Activated naive CD4-positive, alpha-beta T cell treated with anti-CD3 and anti-CD28 coated beads for 36 hours (primary cell): ENCODE measurements around the gene MESD. TPM values are rescaled to one million over a fixed set of nuclear protein-coding genes. Genes with fewer than 3 reads are reported as not detected.
"Not testable (repeated sequence)": the region's sequence is repeated elsewhere in the genome, so short reads cannot be mapped to it uniquely, and the experiment has no call there.

Source experiments
- CTCF ChIA-PET: fragments of 350-600 bp; sonication (Branson Sonifier 250); formaldehyde crosslinking; loops from one replicate; lab custom pipeline; 2021; ENCODE audit warnings: antibody characterized with exemption; lab: Charles Lee
- DNase-seq: peaks from one replicate; pipeline ENCODE4 v3.0.0-alpha.2; 2020
- H3K27ac Mint-ChIP-seq: one replicate; pipeline ENCODE4 v1.8.0; 2021; ENCODE audit warnings: mild to moderate bottlenecking, mixed read lengths
- H3K27me3 Mint-ChIP-seq: one replicate; pipeline ENCODE4 v1.8.0; 2021; ENCODE audit warnings: low read depth, mixed read lengths
- H3K36me3 Mint-ChIP-seq: one replicate; pipeline ENCODE4 v1.8.0; 2021; ENCODE audit warnings: low read depth, mixed read lengths
- H3K4me1 Mint-ChIP-seq: one replicate; pipeline ENCODE4 v1.8.0; 2021; ENCODE audit warnings: low read depth, mixed read lengths
- H3K4me3 Mint-ChIP-seq: one replicate; pipeline ENCODE4 v1.8.0; 2021; ENCODE audit warnings: mild to moderate bottlenecking, moderate library complexity, mixed read lengths
- H3K9me3 Mint-ChIP-seq: one replicate; pipeline ENCODE4 v1.8.0; 2021; ENCODE audit warnings: mixed read lengths
- intact Hi-C: fragments of 100-400 bp; cut with micrococcal nuclease; formaldehyde crosslinking; loops from one replicate; pipeline ENCODE4 v1.15.1; 2023
- total RNA-seq, 2 experiments: library from RNA; stranded (reverse); gene quantifications; one replicate each; pipeline ENCODE4 v1.2.3, GENCODE V29; 2021

The MESD gene
- total RNA-seq, 2 experiments from 2014 or later = 12.5 to 15.1 TPM

DNA sequence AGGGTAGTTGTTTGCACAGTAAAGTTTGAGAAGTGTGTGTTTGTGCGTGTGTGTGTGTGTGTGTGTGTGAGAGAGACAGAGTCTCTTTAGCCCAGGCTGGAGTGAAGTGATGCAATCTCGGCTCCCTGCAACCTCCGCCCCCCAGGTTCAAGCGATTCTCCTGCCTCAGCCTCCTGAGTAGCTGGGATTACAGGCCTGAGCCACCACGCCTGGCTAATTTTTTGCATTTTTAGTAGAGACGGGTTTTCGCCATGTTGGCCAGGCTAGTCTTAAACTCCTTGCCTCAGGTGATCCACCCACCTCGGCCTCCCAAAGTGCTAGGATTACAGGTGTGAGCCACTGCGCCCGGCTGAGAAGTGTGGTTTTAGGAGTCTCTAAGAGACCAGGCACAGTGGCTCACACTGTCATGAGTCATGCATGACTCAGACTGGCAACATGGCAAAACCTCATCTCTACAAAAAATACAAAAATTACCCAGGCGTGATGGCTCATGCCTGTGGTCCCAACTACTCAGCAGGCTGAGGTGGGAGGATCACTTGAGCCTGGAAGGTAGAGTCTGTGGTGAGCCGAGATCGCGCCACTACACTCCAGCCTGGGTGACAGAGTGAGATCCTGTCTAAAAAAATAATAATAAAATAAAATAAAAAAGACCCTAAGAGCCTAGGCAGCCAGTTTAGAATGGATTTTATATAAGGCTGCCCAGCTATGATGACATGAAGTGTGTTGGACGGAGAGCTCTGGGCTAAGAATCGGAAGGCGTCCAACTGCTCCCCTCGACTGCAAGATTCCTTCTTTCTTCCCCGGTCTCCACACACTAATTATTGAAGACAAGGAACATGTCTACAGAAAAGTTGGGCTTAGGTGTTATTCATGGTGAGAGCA lies 33.8 kb downstream of the MESD start:
- intact Hi-C loops = loop anchor here (2.0 to 5.0 kb wide), 2 partner anchors 31 to 154 kb away; no protein-coding TSS in a partner anchor
- H3K27me3 Mint-ChIP-seq, H3K9me3 Mint-ChIP-seq, H3K4me3 Mint-ChIP-seq, H3K27ac Mint-ChIP-seq: not testable (repeated sequence)
- DNase-seq = peak; percentile 77
- Mint-ChIP-seq H3K36me3 (peaks cover 33% of the 10 kb centered on the region), H3K4me1 (peaks cover 11% of the 10 kb centered on the region)
- CTCF ChIA-PET = interaction anchor here (0.6 to 2.4 kb wide), 4 partner anchors 13 to 163 kb away, joined by 3 to 7 read pairs (median 4); no protein-coding TSS in a partner anchor

- no peak overlapping the region for H3K4me3 Mint-ChIP-seq
- H3K4me1 Mint-ChIP-seq = peaks cover 11% of the 10 kb centered on the region
- H3K36me3 Mint-ChIP-seq = peaks cover 26% of the 10 kb centered on the region
- H3K9me3 Mint-ChIP-seq = no peaks in the 10 kb centered on the region
- CTCF ChIA-PET = interaction anchor here (1.2 kb wide), 1 partner anchor 16 kb away, joined by 3 read pairs; no protein-coding TSS in a partner anchor
- no peak overlapping the region for H3K27ac Mint-ChIP-seq
- DNase-seq = no peak
- H3K27me3 Mint-ChIP-seq = no peaks in the 10 kb centered on the region
- intact Hi-C loops = no loop called here
These were observed 35.5 kb downstream of the MESD start for GRCh38 chr15:80953953-80954778.

DNA sequence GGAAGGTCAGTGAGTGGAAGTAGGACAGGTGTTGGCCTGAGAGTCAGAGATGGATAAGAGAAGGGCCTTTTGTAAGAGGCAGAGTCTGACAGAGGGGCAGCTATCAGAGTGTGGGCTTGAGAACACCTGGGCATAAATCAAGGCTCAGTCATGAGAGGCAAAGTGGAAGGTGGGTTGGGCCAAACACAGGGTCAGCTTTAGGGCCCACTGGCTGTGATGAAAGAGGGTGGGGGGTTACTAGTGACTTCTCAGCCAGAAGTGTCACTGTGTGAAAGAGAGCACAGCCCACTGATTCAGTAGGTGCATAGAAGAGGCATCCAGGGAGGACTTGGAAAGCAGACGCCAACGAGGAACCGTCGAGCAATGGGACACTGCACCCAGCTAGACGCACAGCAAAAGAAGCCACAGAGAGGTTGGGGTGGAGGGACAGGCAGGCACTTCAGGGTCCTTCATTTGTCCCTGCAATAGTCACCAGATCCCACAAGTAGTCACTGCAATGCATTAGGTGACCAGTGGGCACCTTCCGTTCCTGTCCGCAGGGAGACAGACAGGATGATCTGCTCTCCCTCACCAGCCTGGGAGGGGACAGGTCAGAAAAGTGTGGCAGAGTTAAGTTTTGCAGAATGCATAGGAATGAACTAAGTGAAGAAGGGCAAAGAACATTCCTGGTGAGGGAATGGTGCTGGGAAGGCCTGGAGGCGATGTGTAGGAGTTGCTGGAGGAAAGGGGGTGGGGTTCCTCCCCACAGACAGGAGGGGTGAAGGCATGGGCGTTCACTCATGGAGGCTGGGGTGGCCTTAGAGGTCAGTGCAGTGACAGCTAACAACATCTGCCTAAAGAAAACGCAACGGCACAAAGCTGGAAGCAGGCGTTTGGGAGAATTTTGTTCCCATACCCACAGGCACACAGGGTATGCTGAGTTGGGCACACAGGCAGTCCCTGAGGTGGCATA lies 36.3 kb downstream of the MESD start:
- CTCF ChIA-PET = no interaction called here
- Mint-ChIP-seq H3K4me3 (no peak overlapping the region), H3K4me1 (peaks cover 11% of the 10 kb centered on the region), H3K9me3 (no peaks in the 10 kb centered on the region), H3K27me3 (no peaks in the 10 kb centered on the region), H3K36me3 (peaks cover 18% of the 10 kb centered on the region), H3K27ac (no peak overlapping the region)
- no peak for DNase-seq
- intact Hi-C loops = no loop called here

- Mint-ChIP-seq H3K4me1 (peaks cover 11% of the 10 kb centered on the region), H3K27me3 (no peaks in the 10 kb centered on the region), H3K4me3 (no peak overlapping the region), H3K36me3 (peaks cover 20% of the 10 kb centered on the region), H3K9me3 (no peaks in the 10 kb centered on the region), H3K27ac (no peak overlapping the region)
- CTCF ChIA-PET = interaction anchor here (1.0 kb wide), 1 partner anchor 18 kb away, joined by 3 read pairs; no protein-coding TSS in a partner anchor
- no peak for DNase-seq
- intact Hi-C loops = no loop called here
These were observed 37.7 kb downstream of the MESD start for GRCh38 chr15:80951941-80952340.

DNA sequence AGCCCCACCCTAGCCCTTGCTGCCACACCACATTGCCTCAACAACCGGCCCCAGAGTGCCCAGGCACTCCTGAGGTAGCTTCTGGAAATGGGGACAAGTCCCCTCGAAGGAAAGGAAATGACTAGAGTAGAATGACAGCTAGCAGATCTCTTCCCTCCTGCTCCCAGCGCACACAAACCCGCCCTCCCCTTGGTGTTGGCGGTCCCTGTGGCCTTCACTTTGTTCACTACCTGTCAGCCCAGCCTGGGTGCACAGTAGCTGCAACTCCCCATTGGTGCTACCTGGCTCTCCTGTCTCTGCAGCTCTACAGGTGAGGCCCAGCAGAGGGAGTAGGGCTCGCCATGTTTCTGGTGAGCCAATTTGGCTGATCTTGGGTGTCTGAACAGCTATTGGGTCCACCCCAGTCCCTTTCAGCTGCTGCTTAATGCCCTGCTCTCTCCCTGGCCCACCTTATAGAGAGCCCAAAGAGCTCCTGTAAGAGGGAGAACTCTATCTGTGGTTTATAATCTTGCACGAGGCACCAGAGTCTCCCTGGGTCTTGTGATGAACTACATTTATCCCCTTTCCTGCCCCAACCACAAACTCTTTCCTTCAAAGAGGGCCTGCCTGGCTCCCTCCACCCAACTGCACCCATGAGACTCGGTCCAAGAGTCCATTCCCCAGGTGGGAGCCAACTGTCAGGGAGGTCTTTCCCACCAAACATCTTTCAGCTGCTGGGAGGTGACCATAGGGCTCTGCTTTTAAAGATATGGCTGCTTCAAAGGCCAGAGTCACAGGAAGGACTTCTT lies 39.1 kb downstream of the MESD start:
- intact Hi-C loops = no loop called here

GRCh38 chr15:80949756-80950155 lies 39.9 kb downstream of the MESD start:
- Mint-ChIP-seq H3K27ac (no peak overlapping the region), H3K36me3 (peaks cover 25% of the 10 kb centered on the region), H3K27me3 (no peaks in the 10 kb centered on the region), H3K4me3 (no peak overlapping the region), H3K4me1 (no peaks in the 10 kb centered on the region), H3K9me3 (no peaks in the 10 kb centered on the region)
- DNase-seq = no peak
- CTCF ChIA-PET = no interaction called here
- intact Hi-C loops = no loop called here

More for the DNA sequence above, 39.1 kb downstream of the MESD start:
- no peaks in the 10 kb centered on the region for H3K27me3 Mint-ChIP-seq
- H3K36me3 Mint-ChIP-seq = peaks cover 25% of the 10 kb centered on the region
- no peaks in the 10 kb centered on the region for H3K9me3 Mint-ChIP-seq
- H3K27ac Mint-ChIP-seq = no peak overlapping the region
- no peak overlapping the region for H3K4me3 Mint-ChIP-seq
- no peak for DNase-seq
- H3K4me1 Mint-ChIP-seq = peaks cover 2% of the 10 kb centered on the region
- CTCF ChIA-PET = interaction anchor here (1.0 kb wide), 1 partner anchor 19 kb away, joined by 3 read pairs; no protein-coding TSS in a partner anchor

- Mint-ChIP-seq H3K36me3 (peaks cover 30% of the 10 kb centered on the region), H3K4me1 (no peaks in the 10 kb centered on the region), H3K4me3 (no peak overlapping the region), H3K27me3 (no peaks in the 10 kb centered on the region), H3K9me3 (no peaks in the 10 kb centered on the region), H3K27ac (no peak overlapping the region)
- CTCF ChIA-PET = interaction anchor here (0.6 kb wide), 1 partner anchor 1591 kb away, joined by 3 read pairs; no protein-coding TSS in a partner anchor
- no peak for DNase-seq
- intact Hi-C loops = no loop called here
These were observed 40.8 kb downstream of the MESD start for GRCh38 chr15:80948651-80949292.

DNA sequence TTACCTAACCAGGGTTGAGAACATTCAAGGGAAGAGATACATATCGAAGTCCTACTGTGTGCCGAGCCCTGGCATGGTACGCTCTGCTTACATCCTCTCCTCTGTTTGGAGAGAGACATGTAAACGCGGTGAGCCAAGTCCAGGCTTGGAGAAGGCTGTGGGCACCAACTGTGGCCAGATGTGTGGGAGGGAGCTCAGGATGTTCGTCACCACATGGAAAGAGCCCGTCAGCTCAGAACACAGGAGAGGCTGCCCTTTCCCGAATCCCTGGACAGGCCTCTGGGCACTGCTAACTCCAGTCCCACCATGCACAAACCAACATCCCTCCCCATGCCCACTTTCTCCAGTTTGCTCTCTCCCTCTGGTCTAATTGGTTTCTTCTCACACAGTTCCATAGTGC lies 43.0 kb downstream of the MESD start:
- intact Hi-C loops = no loop called here
- Mint-ChIP-seq H3K9me3 (no peaks in the 10 kb centered on the region), H3K27me3 (no peaks in the 10 kb centered on the region), H3K4me3 (no peak overlapping the region), H3K36me3 (peaks cover 32% of the 10 kb centered on the region), H3K27ac (no peak overlapping the region), H3K4me1 (no peaks in the 10 kb centered on the region)
- DNase-seq = no peak
- CTCF ChIA-PET = no interaction called here

- H3K27ac Mint-ChIP-seq = no peak overlapping the region
- intact Hi-C loops = no loop called here
- no peaks in the 10 kb centered on the region for H3K27me3 Mint-ChIP-seq
These were observed 44.0 kb downstream of the MESD start for GRCh38 chr15:80945605-80946004.

DNA sequence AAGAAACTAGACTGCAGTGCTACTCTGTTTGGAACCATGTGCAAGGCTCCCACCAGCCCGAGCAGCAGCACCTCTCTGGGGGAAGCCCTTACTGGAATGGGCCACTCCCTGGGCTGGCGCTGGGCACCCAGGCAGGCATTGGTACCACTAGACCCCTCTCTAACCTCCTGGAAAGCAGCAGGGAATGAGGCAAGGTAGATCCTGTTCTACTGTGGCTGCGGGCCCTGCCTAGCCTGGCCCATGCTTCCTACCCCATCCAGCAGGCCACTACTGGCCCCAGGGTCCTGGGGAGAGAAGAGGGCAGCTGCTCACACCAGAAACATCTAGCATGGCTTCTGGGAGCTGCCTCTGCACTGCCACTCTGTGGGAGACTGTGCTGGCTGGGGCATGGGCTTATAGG lies 44.8 kb downstream of the MESD start:
- Mint-ChIP-seq H3K27me3 (no peaks in the 10 kb centered on the region), H3K36me3 (peaks cover 35% of the 10 kb centered on the region), H3K27ac (no peak overlapping the region), H3K4me3 (no peak overlapping the region), H3K4me1 (no peaks in the 10 kb centered on the region), H3K9me3 (no peaks in the 10 kb centered on the region)
- CTCF ChIA-PET = no interaction called here
- intact Hi-C loops = no loop called here
- DNase-seq = no peak

More at GRCh38 chr15:80945605-80946004, 44.0 kb downstream of the MESD start:
- no peak for DNase-seq
- CTCF ChIA-PET = no interaction called here
- Mint-ChIP-seq H3K4me1 (no peaks in the 10 kb centered on the region), H3K9me3 (no peaks in the 10 kb centered on the region), H3K4me3 (no peak overlapping the region), H3K36me3 (peaks cover 35% of the 10 kb centered on the region)
